ENCODE results near the gene FRAS1.
A peak's percentile ranks its signal among the peaks of the same experiment; 100 is the strongest.
"Not testable (repeated sequence)": the region's sequence is repeated elsewhere in the genome, so short reads cannot be mapped to it uniquely, and the experiment has no call there.

The FRAS1 gene

GRCh38 chr4:78288327-78288726 lies 231.2 kb downstream of the FRAS1 start:
- no peak for DNase-seq (ENCODE audit: low read depth)

- no peak for DNase-seq (ENCODE audit: low read depth)
Measured at GRCh38 chr4:78291277-78291676, 234.2 kb downstream of the FRAS1 start.

- peak; percentile 30 for DNase-seq (ENCODE audit: low read depth)
Measured at GRCh38 chr4:78292341-78292740, 235.2 kb downstream of the FRAS1 start.

- DNase-seq (ENCODE audit: low read depth), result no peak
Measured at GRCh38 chr4:78292856-78293255, 235.7 kb downstream of the FRAS1 start.

GRCh38 chr4:78293348-78293747 lies 236.2 kb downstream of the FRAS1 start:
- DNase-seq (ENCODE audit: low read depth), result peak; percentile 68

- peak; percentile 72 for DNase-seq (ENCODE audit: low read depth)
Measured at GRCh38 chr4:78293821-78294301, 236.7 kb downstream of the FRAS1 start.

- DNase-seq (ENCODE audit: low read depth), result no peak
Measured at GRCh38 chr4:78296261-78296660, 239.1 kb downstream of the FRAS1 start.

GRCh38 chr4:78297116-78297800 lies 240.1 kb downstream of the FRAS1 start:
- peak; percentile 38 for DNase-seq (ENCODE audit: low read depth)

- no peak for DNase-seq (ENCODE audit: low read depth)
Measured at GRCh38 chr4:78298618-78299017, 241.5 kb downstream of the FRAS1 start.

- DNase-seq (ENCODE audit: low read depth), result no peak
Measured at GRCh38 chr4:78299565-78299972, 242.4 kb downstream of the FRAS1 start.

GRCh38 chr4:78307263-78307662 lies 250.1 kb downstream of the FRAS1 start:
- DNase-seq (ENCODE audit: low read depth), result not testable (repeated sequence)

- no peak for DNase-seq (ENCODE audit: low read depth)
Measured at GRCh38 chr4:78308517-78308916, 251.4 kb downstream of the FRAS1 start.

GRCh38 chr4:78309352-78309751 lies 252.2 kb downstream of the FRAS1 start:
- DNase-seq (ENCODE audit: low read depth), result no peak

GRCh38 chr4:78310007-78310739 lies 253.1 kb downstream of the FRAS1 start:
- DNase-seq (ENCODE audit: low read depth), result no peak

- no peak for DNase-seq (ENCODE audit: low read depth)
Measured at GRCh38 chr4:78310740-78311115, 253.6 kb downstream of the FRAS1 start.

GRCh38 chr4:78311306-78311705 lies 254.2 kb downstream of the FRAS1 start:
- no peak for DNase-seq (ENCODE audit: low read depth)

- no peak for DNase-seq (ENCODE audit: low read depth)
Measured at GRCh38 chr4:78312989-78313753, 256.0 kb downstream of the FRAS1 start.

- no peak for DNase-seq (ENCODE audit: low read depth)
Measured at GRCh38 chr4:78313754-78314120, 256.6 kb downstream of the FRAS1 start.

GRCh38 chr4:78318126-78318525 lies 261.0 kb downstream of the FRAS1 start:
- DNase-seq (ENCODE audit: low read depth), result no peak

GRCh38 chr4:78320349-78320935 lies 263.3 kb downstream of the FRAS1 start:
- DNase-seq (ENCODE audit: low read depth), result no peak

GRCh38 chr4:78322032-78322431 lies 264.9 kb downstream of the FRAS1 start:
- no peak for DNase-seq (ENCODE audit: low read depth)

- DNase-seq (ENCODE audit: low read depth), result no peak
Measured at GRCh38 chr4:78323439-78323838, 266.3 kb downstream of the FRAS1 start.
